OCI-LY1 (cell line): ENCODE results near the gene TMCC2.

Source experiments
- H2AFZ ChIP-seq: fragments of 200-600 bp; sonication (generic), shearing (Covaris generic); 2 replicates; pipeline ENCODE4 v1.6.0; 2014; ENCODE audit warnings: antibody characterized with exemption, mild to moderate bottlenecking, low read length
- H3F3A ChIP-seq: fragments of 200-600 bp; sonication (generic), shearing (Covaris generic); 2 replicates; pipeline ENCODE4 v1.6.0; 2014; ENCODE audit warnings: mild to moderate bottlenecking, antibody characterized with exemption, low read length, moderate library complexity; ENCODE audit not compliant: insufficient read depth
- H3K27ac ChIP-seq: fragments of 200-600 bp; sonication (generic); 2 replicates; pipeline ENCODE4 v1.5.1; 2014; ENCODE audit warnings: low read length, mixed run types, mild to moderate bottlenecking, low read depth; ENCODE audit not compliant: poor library complexity, severe bottlenecking
- H3K27me3 ChIP-seq: fragments of 200-600 bp; sonication (generic); 2 replicates; pipeline ENCODE4 v1.6.0; 2014; ENCODE audit warnings: antibody characterized with exemption, mild to moderate bottlenecking, low read length, moderate library complexity; ENCODE audit not compliant: insufficient read depth
- H3K36me3 ChIP-seq: fragments of 200-600 bp; sonication (generic); 2 replicates; pipeline ENCODE4 v1.6.1; 2014; ENCODE audit warnings: mild to moderate bottlenecking, antibody characterized with exemption, low read length, moderate library complexity, mixed read lengths; ENCODE audit not compliant: insufficient read depth
- H3K4me1 ChIP-seq: fragments of 200-600 bp; sonication (generic); 2 replicates; pipeline ENCODE4 v1.5.1; 2014; ENCODE audit warnings: mild to moderate bottlenecking, low read length, moderate library complexity; ENCODE audit not compliant: insufficient read depth, severe bottlenecking
- H3K4me2 ChIP-seq: fragments of 200-600 bp; sonication (generic), shearing (Covaris generic); 2 replicates; pipeline ENCODE4 v1.6.1; 2014; ENCODE audit warnings: low read length
- H3K4me3 ChIP-seq: fragments of 200-600 bp; sonication (generic); 2 replicates; pipeline ENCODE4 v1.5.1; 2014; ENCODE audit warnings: low read length, low read depth, mild to moderate bottlenecking, mixed read lengths; ENCODE audit not compliant: poor library complexity, severe bottlenecking
- H3K79me2 ChIP-seq: fragments of 200-600 bp; shearing (Covaris generic); 2 replicates; pipeline ENCODE4 v1.6.1; 2016; ENCODE audit warnings: mixed run types, low read length, mixed read lengths; ENCODE audit not compliant: insufficient read depth
- H3K9ac ChIP-seq: fragments of 200-600 bp; sonication (generic), shearing (Covaris generic); 2 replicates; pipeline ENCODE4 v1.6.1; 2014; ENCODE audit warnings: mild to moderate bottlenecking, low read length, mixed read lengths
- H3K9me2 ChIP-seq: fragments of 200-600 bp; sonication (generic), shearing (Covaris generic); 2 replicates; pipeline ENCODE4 v1.6.1; 2014; ENCODE audit warnings: low read depth, mild to moderate bottlenecking, low read length, mixed read lengths
- H3K9me3 ChIP-seq: fragments of 200-600 bp; shearing (Covaris generic); 2 replicates; pipeline ENCODE4 v1.6.1; 2014; ENCODE audit warnings: low read length, mixed read lengths
- H4K20me1 ChIP-seq: fragments of 200-600 bp; sonication (generic), shearing (Covaris generic); 2 replicates; pipeline ENCODE4 v1.6.0; 2016; ENCODE audit warnings: mild to moderate bottlenecking, low read length; ENCODE audit not compliant: insufficient read depth
- CTCF ChIP-seq: fragments of 200-600 bp; sonication (generic), shearing (Covaris generic); IDR thresholded peaks from 2 replicates; pipeline ENCODE4 v1.5.1; 2017; ENCODE audit warnings: mild to moderate bottlenecking, antibody characterized with exemption, low read length, moderate library complexity, mixed read lengths
- EZH2 ChIP-seq: fragments of 200-600 bp; sonication (generic), shearing (Covaris generic); IDR thresholded peaks from 2 replicates; pipeline ENCODE4 v1.8.0; 2017; ENCODE audit warnings: borderline replicate concordance, mixed run types, mild to moderate bottlenecking, antibody characterized with exemption, low read length, moderate library complexity, mixed read lengths

The TMCC2 gene

GRCh38 chr1:205244384-205244783, 16.6 kb downstream of the TMCC2 start:
- Histone ChIP-seq H2AFZ (no peak overlapping the region), H3K27ac (no peak overlapping the region), H3K4me3 (no peak overlapping the region), H3F3A (no peaks in the 10 kb centered on the region), H3K4me2 (no peak overlapping the region), H3K9ac (no peak overlapping the region), H3K9me2 (no peaks in the 10 kb centered on the region), H3K36me3 (no peaks in the 10 kb centered on the region), H3K9me3 (no peaks in the 10 kb centered on the region), H3K4me1 (peaks cover 16% of the 10 kb centered on the region), H4K20me1 (no peaks in the 10 kb centered on the region), H3K27me3 (no peaks in the 10 kb centered on the region; the same call in 1 of the 2 replicates), H3K79me2 (no peaks in the 10 kb centered on the region)
- no peak for TF ChIP-seq CTCF
- TF ChIP-seq EZH2: no peak

GRCh38 chr1:205245096-205245495, 17.4 kb downstream of the TMCC2 start:
- H2AFZ ChIP-seq: no peak overlapping the region

GRCh38 chr1:205246351-205247119, 18.8 kb downstream of the TMCC2 start:
- Histone ChIP-seq H3K4me1 (peaks cover 20% of the 10 kb centered on the region), H3K9me3 (no peaks in the 10 kb centered on the region), H3F3A (no peaks in the 10 kb centered on the region), H3K27me3 (no peaks in the 10 kb centered on the region; the same call in 1 of the 2 replicates), H3K36me3 (no peaks in the 10 kb centered on the region), H3K4me3 (no peak overlapping the region), H3K4me2 (no peak overlapping the region), H3K79me2 (no peaks in the 10 kb centered on the region), H2AFZ (no peak overlapping the region), H4K20me1 (no peaks in the 10 kb centered on the region), H3K27ac (no peak overlapping the region), H3K9ac (no peak overlapping the region), H3K9me2 (no peaks in the 10 kb centered on the region)
- TF ChIP-seq EZH2: no peak
- no peak for TF ChIP-seq CTCF

More at GRCh38 chr1:205245096-205245495, 17.4 kb downstream of the TMCC2 start:
- peaks cover 20% of the 10 kb centered on the region for H3K4me1 ChIP-seq
- no peak overlapping the region for H3K9ac ChIP-seq
- no peaks in the 10 kb centered on the region for H3K36me3 ChIP-seq
- H4K20me1 ChIP-seq: no peaks in the 10 kb centered on the region
- no peaks in the 10 kb centered on the region for H3K79me2 ChIP-seq
- no peak overlapping the region for H3K4me2 ChIP-seq
- H3K4me3 ChIP-seq: no peak overlapping the region
- TF ChIP-seq EZH2: no peak
- TF ChIP-seq CTCF: no peak
- H3K9me2 ChIP-seq: no peaks in the 10 kb centered on the region
- no peaks in the 10 kb centered on the region; the same call in 1 of the 2 replicates for H3K27me3 ChIP-seq
- H3K27ac ChIP-seq: no peak overlapping the region
- no peaks in the 10 kb centered on the region for H3F3A ChIP-seq
- no peaks in the 10 kb centered on the region for H3K9me3 ChIP-seq
